Subcutaneous adipose tissue (tissue), 4 donors: ENCODE data around the gene EXOC5. TPM values are rescaled to one million over a fixed set of nuclear protein-coding genes. Genes with fewer than 3 reads are reported as not detected.

Source experiments
- total RNA-seq, 4 donors: library from RNA; depleted of rRNA; stranded (reverse); fragments of >200 nt; gene quantifications; one replicate each; pipeline ENCODE4 v1.1.0, GENCODE V29; 2016
- TF ChIP-seq, protein P1 (sequence below): fragments of 450-650 bp; IDR thresholded peaks from one replicate; pipeline ENCODE4 v1.5.1; 2016; ENCODE audit warnings: low read depth, mild to moderate bottlenecking, control low read depth, antibody characterized with exemption, moderate library complexity

EXOC5 gene
- total RNA-seq, 4 donors from 2014 or later: 55.8 to 79.9 (median 58.6) TPM

DNA sequence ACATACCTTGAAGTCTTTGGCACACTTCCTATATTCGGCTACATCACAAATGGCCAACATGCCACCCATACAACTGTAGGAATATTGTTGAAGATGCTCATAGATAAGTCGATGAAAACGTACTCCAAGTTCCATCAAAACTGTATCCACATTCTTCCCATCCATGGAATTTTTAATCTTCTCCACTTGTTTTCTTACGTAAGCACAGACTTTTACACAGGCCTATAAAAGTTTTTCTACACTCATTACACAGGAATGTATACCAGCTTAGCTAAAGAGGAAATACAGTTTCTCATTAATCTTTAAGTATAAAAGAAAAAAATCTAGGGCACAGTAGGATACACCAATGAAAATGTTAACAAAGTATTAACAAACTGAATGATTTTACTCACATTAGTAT lies 59.1 kb downstream of the EXOC5 start:
- TF ChIP-seq, protein P1, sequence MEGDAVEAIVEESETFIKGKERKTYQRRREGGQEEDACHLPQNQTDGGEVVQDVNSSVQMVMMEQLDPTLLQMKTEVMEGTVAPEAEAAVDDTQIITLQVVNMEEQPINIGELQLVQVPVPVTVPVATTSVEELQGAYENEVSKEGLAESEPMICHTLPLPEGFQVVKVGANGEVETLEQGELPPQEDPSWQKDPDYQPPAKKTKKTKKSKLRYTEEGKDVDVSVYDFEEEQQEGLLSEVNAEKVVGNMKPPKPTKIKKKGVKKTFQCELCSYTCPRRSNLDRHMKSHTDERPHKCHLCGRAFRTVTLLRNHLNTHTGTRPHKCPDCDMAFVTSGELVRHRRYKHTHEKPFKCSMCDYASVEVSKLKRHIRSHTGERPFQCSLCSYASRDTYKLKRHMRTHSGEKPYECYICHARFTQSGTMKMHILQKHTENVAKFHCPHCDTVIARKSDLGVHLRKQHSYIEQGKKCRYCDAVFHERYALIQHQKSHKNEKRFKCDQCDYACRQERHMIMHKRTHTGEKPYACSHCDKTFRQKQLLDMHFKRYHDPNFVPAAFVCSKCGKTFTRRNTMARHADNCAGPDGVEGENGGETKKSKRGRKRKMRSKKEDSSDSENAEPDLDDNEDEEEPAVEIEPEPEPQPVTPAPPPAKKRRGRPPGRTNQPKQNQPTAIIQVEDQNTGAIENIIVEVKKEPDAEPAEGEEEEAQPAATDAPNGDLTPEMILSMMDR: no peak

DNA sequence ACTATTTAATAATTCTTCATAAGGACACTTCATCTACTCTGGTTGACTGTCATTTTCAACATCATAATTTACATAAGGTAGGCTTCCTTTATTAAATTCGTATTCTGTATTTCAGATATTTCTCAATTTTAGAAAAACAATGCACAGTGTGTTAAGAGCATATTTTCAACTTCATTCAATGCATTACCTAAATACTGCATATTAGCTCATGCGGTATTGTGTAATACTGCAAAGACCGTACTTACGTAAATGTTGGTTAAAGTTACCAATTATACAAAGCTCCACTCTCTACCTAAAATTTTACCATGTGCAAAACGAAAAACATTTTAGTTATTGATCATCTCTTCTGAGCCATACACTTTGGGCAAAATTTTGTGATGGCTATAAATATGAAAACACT lies 62.8 kb downstream of the EXOC5 start:
- TF ChIP-seq, protein P1: no peak

DNA sequence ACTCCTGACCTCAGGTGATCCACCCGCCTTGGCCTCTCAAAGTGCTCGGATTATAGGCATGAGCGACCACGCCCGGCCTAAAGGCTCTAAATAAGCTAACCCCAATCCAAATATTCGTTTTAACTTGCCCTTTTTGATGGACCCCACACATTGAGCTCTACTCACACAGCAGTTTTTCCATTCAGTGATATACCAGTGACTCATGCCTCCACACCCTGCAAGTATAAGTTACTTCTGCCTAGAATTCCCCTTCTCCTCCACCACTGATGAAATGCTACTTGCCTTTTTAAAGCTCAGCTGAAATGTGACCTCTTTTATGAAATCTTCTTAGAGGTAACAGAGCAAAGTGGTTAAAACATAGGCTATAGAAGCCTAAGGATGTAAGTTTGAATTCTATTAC lies 68.8 kb downstream of the EXOC5 start:
- TF ChIP-seq, protein P1: no peak

DNA sequence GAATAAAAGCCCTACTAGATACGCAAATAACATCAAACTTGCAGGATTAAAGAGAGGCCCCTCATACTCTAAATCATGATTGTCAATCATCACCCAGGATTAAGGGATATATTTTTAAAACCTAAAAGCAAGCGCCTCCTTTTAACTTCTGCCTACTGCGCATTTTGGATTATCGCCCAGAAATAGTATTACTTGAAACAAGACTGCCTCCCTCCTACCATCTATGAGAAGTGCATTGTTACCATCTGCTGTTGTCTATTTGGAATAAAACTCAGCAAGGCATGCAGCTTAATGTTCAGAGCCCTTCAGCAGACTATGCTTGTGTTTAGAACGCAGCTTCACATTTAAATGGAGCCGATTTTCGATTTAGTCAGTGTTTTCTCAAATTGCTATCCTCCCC lies 79.6 kb downstream of the EXOC5 start:
- TF ChIP-seq, protein P1: no peak

DNA sequence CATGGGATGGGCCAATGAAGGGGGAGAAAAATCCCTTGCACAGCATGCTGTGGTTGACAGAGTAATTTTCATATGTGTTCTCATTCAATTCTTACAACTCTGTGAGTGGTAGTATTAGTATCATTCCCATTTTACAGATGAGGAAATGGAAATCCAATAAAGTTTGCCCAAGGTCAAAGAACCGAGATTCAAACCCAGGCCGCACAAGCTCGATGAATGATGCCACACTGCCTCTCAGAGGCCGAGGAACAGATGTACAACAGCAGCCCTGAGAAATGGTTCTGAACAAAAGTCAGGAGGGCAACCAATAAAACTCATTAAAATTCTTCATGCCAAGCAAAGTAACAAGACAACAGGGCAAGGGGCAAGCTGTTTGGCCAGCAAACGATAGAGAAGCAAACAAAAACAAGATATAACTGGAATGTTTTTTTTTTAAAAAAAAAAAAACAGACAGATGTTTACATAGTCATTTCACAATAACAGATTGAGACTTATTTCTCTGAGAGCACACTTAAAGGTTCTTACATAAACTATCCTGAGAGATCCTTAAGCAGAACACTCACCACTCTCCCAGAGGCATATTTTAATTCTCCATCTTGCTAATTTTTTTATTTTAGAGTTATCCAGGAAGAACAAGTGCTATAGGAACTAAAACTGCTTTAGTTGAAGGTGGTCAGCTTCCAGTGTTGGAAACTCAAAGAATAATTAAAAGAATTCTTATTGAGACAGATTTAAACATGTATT lies 85.8 kb downstream of the EXOC5 start:
- TF ChIP-seq, protein P1: no peak

DNA sequence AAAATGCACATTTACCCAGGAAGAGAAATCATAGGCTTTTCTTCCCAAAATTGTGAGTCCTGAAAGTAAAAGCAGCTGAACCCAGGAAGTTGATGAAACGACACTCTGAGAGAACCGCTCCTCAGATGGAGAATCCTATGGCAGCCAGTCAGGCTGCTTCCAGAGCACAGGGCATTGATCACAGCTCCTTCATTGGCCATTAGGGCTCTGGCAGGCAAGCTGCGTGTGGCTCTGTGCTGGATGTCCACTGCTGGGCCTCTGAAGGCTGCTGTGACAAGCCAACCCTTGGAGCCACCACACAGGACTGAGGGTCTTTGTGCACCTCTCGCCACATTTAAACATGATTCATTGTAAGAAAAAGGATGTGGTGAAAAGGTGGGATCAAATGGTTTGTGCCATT lies 89.4 kb downstream of the EXOC5 start:
- TF ChIP-seq, protein P1: no peak

DNA sequence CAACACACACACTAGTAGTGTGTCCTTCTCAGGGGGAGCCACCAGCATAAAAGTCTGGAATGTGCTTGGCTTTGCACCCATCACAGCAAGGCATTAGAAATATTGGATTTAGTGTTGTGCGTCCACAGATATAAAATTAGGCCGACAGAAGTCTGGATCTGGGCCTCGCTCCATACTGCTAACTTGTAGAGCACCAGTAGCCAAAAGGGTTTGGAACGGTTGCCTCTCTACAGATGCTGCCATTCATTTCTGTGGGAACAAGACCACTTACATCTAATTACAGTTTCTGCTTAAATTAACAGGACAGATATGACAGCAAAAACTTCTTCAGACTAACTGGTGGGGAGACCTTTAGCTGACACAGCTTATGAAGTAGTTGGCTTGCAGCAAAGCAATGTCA lies 94.2 kb downstream of the EXOC5 start:
- TF ChIP-seq, protein P1: no peak
